Measurements from ENCODE around the gene CPXM2. TPM values are rescaled to one million over a fixed set of nuclear protein-coding genes. Genes with fewer than 3 reads are reported as not detected.

The CPXM2 gene
- total and polyA plus RNA-seq, 10 of the 15 experiments (the other 5 are each of a cell fraction or from before 2014, with no cell fraction given) = 0.08 to 1.1 (median 0.58) TPM

DNA sequence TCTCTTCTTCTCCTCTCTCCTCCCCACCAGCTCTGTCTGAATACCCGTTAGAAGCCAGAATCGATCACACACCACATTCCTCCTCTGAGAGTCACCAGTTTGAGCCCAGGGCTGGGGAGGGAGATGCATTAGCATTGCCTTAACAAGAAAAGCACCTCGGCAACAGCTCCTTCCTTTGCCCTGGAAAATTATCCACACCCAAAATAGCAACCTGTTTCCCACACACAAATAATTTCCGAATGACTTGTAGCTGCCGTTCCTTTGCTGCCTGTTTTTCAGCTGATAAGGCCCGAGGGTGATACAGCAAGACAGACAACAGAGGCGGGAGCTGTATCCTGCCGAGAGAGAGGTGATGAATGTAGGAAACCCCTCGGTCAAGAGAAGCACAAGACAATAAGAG, 91.3 kb downstream of the CPXM2 start (continued):
- TF ChIP-seq CBX5 (IDR thresholded peaks at IDR 0.05; ENCODE audit: low read depth) (no peak), ATF7 (IDR thresholded peaks at IDR 0.05; ENCODE audit: low read depth) (no peak), IRF4 (IDR thresholded peaks at IDR 0.05; ENCODE audit: low read depth, low read length) (no peak), ETV6 (conservative IDR thresholded peaks at IDR 0.05 in 1 of 2, IDR thresholded peaks at IDR 0.05 in 1 of 2; ENCODE audit: borderline replicate concordance in 1 of 2, low read depth in 1 of 2) (no peak)
- TF ChIP-seq, protein P1, sequence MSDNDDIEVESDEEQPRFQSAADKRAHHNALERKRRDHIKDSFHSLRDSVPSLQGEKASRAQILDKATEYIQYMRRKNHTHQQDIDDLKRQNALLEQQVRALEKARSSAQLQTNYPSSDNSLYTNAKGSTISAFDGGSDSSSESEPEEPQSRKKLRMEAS (IDR thresholded peaks at IDR 0.05; ENCODE audit: low read depth, low read length) = no peak

DNA sequence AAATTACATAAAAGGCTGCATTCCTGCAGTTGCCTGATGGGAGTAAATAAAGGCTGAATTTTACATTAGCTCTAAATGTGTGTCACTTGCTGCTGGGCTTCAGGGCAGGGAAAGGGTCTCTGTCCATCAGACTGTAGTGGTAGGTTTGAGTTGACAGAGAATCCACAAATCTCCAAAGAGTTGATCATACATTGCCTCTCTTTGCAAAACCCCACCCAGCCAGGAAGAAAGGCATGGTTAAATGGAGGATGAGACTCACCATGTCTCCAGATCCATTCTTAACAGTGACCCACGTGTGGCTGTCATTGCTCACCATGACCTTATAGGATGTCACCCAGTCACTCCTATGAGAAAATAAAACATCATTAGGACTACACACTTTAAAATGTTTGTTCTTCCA, 92.8 kb downstream of the CPXM2 start:
- no peak for ATAC-seq
- H3K4me1 ChIP-seq (ENCODE audit: control insufficient read depth, insufficient read depth, low read length) = no peaks in the 10 kb centered on the region
- intact Hi-C loops (cut with micrococcal nuclease; ENCODE audit: unreplicated experiment) = no loop called here
- peaks cover 0 to 4% of the 10 kb centered on the region in 2 experiments; a peak in 1 of 4 replicates for H3K27me3 ChIP-seq (replicated peaks in 1 of 2; ENCODE audit: control insufficient read depth in 2 of 2, insufficient read depth in 2 of 2, low read length in 1 of 2)
- FAIRE-seq = no peak
- RAD21 ChIA-PET (ENCODE audit: unreplicated experiment) = interaction anchor here (1.5 kb wide), 1 partner anchor 17 kb away, joined by 4 read pairs; no protein-coding TSS in a partner anchor
- POLR2A ChIA-PET = no interaction called here
- no peaks in the 10 kb centered on the region for H3K79me2 ChIP-seq (ENCODE audit: control insufficient read depth, insufficient read depth, low read length)
- SMC1A ChIA-PET (ENCODE audit: uncharacterized antibody, unreplicated experiment) = interaction anchor here (0.7 to 1.4 kb wide), 5 partner anchors 10 to 98 kb away, joined by 3 to 4 read pairs (median 3); no protein-coding TSS in a partner anchor
- no peak for DNase-seq (ENCODE audit: low read depth, low spot score)
- H3K9me3 ChIP-seq (replicated peaks; ENCODE audit: control insufficient read depth, insufficient read depth, low read length) = no peaks in the 10 kb centered on the region
- in situ Hi-C loops (cut with MboI) = no loop called here
- no peaks in the 10 kb centered on the region for H3K36me3 ChIP-seq (ENCODE audit: control insufficient read depth in 2 of 2, insufficient read depth in 2 of 2, low read length in 1 of 2)
- H4K20me1 ChIP-seq (ENCODE audit: control insufficient read depth, insufficient read depth) = no peaks in the 10 kb centered on the region
- CTCF ChIA-PET = interaction anchor here (1.0 kb wide), 1 partner anchor 11 kb away, joined by 3 read pairs; no protein-coding TSS in a partner anchor
- no peak overlapping the region for H3K9ac ChIP-seq (ENCODE audit: control insufficient read depth, insufficient read depth, low read length)
- BruUV-seq (replicated peaks) = no TSS peak
- no peak overlapping the region for H2AFZ ChIP-seq (ENCODE audit: control insufficient read depth, low read depth, low read length)
- H3K4me2 ChIP-seq (ENCODE audit: control insufficient read depth, insufficient read depth) = no peak overlapping the region
- H3K27ac ChIP-seq (ENCODE audit: control insufficient read depth, insufficient read depth) = no peak overlapping the region
- H3K4me3 ChIP-seq = no peak overlapping the region
- no peak for TF ChIP-seq YY1 (IDR thresholded peaks at IDR 0.05; ENCODE audit: low read depth, low read length)
- no peak for TF ChIP-seq PML (IDR thresholded peaks at IDR 0.05; ENCODE audit: low read length)
- TF ChIP-seq RBBP5 (conservative IDR thresholded peaks at IDR 0.05) = no peak
- no peak for TF ChIP-seq CREM (IDR thresholded peaks at IDR 0.05; ENCODE audit: low read depth)
- no peak for TF ChIP-seq BACH1 (IDR thresholded peaks at IDR 0.05; ENCODE audit: borderline replicate concordance)
- no peak for TF ChIP-seq NBN (IDR thresholded peaks at IDR 0.05)
- WGBS (ENCODE audit: insufficient coverage, insufficient replicate concordance, low lambda C conversion rate, missing lambda C conversion rate) = 0% methylated on average over 1 of the region's 1 CpG
